LoVo (cell line): ENCODE data around the gene DFFB.

Experiments used
- DNase-seq: peaks from one replicate; pipeline ENCODE4 v3.0.0-alpha.2; 2016; ENCODE audit warnings: low spot score

DFFB gene

DNA sequence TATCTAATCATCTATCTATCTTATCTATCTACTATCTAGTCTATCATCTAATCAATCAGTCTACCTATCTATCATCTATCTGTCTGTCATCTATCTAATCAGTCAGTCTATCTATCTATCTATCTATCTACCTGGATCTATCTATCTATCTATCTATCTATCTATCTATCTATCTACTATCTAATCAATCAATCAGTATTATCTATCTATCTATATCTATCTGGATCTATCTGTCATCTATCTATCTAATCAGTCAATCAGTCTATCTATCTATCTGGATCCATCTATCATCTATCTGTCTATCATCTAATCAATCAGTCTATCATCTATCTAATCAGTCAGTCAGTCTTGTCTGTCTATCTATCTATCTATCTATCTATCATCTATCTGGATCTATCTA lies 69.7 kb downstream of the DFFB start:
- DNase-seq = no peak

DNA sequence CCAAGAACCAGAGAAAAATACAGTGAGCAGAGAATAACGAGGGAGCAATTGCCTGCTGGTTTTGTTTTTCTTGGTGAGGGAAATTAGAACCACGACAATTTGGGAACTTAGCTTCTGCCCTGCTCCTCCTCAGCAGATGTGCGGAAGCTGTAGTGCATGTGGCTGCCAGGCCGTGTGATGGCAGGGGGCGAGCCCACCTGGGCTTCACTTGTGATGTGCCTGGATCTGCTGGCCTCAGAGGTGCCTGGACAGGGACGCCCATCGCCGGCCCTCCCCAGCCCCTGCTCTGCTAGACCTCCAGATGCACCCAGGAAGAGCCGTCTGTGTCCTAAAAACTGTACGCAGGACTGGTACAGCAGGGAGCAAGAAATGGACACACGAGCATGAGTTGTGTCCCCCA lies 71.3 kb downstream of the DFFB start:
- no peak for DNase-seq

DNA sequence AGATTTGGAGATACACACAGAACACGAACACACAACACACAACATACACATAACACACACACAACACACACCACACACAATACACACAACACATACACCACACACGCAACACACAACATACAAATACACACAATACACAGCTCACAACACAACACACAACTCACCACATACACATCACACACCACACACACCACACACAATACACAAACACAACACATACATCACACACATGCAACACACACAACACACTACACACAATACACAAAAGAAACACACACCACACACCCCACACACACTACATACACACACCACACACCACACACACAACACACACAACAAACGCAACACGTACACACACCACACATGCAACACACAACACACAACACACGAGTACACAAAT lies 71.8 kb downstream of the DFFB start:
- no peak for DNase-seq

DNA sequence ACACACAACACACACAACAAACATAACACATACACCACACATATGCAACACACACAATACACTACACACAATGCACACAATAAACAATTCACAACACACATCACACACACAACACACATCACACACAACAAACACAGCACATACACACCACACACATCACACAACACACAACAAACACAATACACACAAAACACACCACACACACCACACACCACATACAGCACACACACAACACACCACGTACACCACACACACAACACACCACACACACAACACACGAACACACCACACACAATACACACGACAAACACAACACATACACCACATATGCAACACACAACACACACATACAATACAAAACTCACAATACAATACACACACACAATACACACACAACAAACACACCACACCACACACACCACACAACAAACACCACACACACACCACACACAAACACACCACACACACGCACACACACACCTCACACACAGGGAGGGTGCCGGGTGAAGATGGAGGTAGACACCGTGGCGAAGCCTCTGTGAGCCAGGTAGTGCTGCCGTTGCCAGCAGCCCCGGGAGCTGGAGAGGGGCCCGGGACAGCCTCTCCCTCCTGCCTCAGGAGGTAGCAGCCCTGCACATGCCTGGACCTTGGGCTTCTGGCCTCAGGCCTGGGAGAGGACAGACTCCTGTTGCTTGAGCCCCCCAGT lies 73.2 kb downstream of the DFFB start:
- no peak for DNase-seq

DNA sequence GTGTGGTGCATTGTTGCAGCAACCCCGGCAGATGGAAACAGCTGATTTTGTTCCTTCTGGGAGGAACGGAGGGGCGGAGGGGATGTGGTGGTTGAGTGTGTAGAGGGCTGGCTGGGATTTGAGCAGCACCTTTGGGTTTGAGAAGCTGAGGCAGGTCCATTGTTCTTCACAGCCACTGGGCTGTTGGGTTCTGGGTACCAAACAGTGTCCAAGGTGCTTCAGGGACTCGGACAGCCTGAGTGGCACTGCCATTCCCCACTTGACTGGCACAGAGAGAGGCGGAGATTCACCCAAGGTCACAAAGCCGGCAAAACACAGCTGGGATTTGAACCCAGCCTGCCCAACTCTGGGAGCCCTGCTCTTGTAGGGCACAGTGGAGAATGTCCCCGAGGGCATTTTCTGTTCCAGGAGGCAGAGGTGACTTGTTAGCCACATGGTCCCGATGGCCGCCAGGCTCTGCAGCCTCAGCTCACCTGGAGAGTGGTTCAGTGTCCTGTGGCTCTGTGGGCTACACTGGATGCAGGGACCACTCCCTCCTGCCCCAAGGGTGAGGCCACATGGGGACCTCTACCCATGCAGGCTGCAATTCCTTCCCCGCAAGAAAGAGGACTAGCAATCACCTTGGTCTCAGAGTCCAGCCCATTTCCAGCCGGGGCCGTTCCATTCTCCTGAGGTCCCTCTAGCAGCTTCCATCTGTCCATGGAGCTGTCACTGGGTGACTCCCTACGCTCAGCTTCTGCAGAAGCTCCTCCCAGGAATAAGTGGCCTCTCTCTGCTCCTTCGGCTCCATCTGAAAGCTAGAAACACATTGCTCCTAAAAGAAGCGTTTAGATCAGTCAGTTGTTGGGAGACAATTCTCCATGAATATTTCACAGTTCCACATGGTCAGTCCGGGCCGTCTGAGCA lies 74.0 kb downstream of the DFFB start:
- DNase-seq = no peak

DNA sequence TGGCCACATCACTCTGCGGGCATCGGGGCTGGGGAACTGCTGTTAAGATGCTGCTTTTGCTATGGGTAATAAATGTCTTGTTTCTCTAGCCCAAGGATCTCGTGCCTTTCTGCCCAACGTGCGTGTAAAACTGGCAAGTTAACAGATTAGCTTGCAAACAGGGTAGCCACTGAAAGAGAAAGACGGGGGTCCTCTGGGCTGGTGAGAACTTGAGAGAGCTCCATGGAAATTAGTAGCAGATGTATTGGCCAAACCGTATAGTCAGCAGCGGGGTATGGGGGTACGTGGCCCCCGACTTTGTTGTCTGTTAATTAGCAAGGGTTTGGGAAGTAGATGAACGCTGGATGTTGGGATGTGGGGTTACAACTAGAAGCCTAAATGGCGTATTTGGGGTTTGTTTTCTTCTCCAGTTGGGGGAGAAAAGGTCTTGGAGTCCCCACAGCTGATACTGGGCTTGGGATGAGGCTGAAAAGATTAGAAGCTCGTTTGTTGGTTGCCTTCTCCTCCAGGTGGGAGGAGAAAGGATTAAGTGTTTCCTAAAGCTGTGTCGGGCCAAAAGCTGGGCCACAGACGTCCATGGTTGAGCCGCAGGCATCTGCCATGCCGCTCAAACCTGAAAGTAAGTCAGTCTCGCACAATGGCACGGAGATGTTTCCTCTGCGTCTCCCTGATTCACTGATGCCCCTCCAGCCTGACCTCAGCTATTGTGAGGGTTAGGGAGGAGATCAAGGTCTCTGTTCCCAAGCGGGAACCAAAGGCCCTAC lies 75.1 kb downstream of the DFFB start:
- no peak for DNase-seq
